ENCODE results near the gene AZIN2.

DNA sequence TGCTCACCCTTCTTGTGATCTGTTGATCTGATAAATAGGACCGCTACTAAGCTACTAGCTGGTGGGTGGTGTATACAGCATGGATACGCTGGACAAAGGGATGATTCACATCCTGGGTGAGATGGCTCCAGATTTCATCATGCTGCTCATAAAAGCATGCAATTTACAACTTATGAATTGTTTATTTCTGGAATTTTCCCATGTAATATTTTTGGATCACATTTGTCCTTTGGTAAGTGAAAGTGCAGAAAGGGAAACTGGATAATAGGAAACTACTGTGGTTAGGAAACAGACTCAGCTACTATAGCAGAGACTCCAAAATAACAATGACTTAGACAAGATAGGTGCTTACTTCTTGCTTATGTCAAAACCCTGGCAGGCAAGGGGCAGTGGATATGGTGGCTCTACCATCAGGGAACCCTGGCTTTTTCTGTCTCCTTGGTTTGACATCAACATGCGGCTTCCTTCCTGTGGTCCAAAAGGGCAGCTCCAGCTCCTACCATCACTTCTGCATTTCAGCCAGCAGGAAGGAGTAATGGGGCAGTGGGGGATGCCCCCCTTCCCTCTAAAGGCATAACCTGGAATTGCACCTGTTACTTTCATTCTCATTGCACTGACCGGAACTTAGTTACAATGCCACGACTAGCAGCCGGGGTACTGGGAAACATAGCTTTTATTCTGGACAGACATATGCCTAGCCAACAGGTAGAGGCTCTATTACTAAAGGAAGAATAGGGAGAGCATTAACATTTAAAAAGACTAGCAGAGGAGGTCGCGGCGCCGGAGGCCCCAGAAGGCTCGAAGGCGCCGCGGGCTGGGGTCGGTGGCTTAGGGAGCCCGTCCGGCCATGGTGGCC lies 30.5 kb upstream of the AZIN2 start:
- no peak for TF ChIP-seq POLR2AphosphoS5 (IDR thresholded peaks at IDR 0.05; ENCODE audit: borderline replicate concordance, low read depth, low read length)
- TF ChIP-seq EZH2 (IDR thresholded peaks at IDR 0.05): no peak

Data from SK-N-MC (cell line).